Measurements from ENCODE around the gene FBXO15.

Gene FBXO15

DNA sequence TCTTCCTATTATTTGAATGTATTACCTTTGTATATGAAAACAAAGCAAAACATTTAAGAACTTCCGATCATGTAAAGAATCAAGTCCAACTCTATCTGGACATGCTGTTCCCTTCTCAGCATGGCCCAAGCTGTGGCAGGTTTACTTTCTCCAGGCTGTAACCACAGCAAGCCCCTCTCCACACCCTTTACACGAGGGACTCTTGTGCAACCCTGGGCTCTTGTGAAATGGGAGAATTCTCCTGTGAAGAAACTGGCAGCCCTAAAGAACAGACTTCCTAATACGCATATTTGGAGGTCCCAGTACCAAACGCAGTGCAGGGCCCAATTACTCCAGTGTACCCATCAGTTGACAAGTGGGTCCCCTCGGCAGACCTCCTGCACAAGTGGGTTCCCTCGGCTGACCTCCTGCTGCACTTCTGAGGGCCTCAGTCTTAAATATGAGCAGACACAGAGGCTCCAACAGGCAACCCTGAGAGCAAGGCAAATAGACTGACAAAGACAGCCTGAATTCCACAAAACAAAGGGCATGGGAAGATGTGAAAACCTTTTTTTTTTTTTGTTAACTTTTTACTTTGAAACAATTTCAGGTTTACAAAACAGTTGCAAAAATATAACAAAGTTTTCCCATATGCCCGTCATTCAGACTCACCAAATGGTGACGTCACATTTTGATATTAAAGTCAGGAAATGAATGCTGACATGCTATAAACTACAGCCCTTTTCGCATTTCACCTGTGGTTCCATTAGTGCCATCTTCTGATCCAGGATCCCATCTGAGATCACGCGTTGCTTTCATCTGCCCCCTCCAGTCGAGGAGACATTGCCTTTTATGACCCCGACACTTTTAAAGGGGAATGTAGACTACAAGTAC, 78.2 kb downstream of the FBXO15 start:
- Histone ChIP-seq H3K4me3 (ENCODE audit: low read depth, low read length) (no peak overlapping the region), H3K4me1 (ENCODE audit: control insufficient read depth, insufficient read depth, low read length) (no peaks in the 10 kb centered on the region), H3K36me3 (ENCODE audit: control insufficient read depth, insufficient read depth, low read length) (no peaks in the 10 kb centered on the region), H3K9me3 (ENCODE audit: control insufficient read depth, insufficient read depth, low read length) (no peaks in the 10 kb centered on the region), H3K9ac (ENCODE audit: low read depth, low read length) (no peak overlapping the region), H3K27me3 (ENCODE audit: control insufficient read depth, insufficient read depth, low read length) (no peaks in the 10 kb centered on the region)

DNA sequence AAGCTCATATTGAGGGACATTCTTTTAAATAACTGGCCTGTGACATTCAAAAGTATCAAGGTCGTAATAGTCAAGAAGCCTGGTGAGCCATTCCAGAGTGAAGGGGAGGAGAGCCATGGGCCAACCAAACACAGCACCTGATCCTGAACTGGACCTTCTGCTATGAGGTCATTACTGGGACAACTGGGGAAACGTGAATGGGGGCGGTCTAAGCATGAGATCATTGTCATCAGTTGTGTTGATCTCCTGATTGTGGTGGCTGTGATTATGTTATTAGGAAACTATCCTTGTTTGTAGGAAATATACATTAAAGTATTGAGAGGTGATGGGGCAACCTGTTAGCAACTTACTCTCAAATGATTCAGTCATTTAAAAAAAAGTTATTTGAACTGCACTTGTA, 79.3 kb downstream of the FBXO15 start:
- Histone ChIP-seq H3K36me3 (ENCODE audit: control insufficient read depth, insufficient read depth, low read length) (no peaks in the 10 kb centered on the region), H3K4me3 (ENCODE audit: low read depth, low read length) (no peak overlapping the region), H3K9me3 (ENCODE audit: control insufficient read depth, insufficient read depth, low read length) (no peaks in the 10 kb centered on the region), H3K27me3 (ENCODE audit: control insufficient read depth, insufficient read depth, low read length) (no peaks in the 10 kb centered on the region), H3K4me1 (ENCODE audit: control insufficient read depth, insufficient read depth, low read length) (no peaks in the 10 kb centered on the region), H3K9ac (ENCODE audit: low read depth, low read length) (no peak overlapping the region)

DNA sequence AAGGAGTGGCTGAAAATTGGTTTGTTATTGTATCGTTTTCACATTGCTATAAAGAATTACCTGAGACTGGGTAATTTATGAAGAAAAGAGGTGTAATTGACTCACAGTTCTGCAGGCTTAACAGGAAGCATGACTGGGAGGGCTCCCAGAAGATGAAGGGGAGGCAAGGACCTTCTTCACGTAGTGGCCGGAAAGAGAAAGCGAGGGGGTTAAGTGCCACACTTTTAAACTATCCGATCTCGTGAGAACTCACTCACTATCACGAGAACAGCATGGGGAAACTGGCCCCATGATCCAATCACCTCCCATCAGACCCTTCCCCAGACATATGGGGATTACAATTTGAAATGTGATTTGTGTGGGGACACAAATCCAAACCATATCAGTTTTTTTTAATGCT, 81.6 kb downstream of the FBXO15 start:
- H3K27me3 ChIP-seq (ENCODE audit: control insufficient read depth, insufficient read depth, low read length), result no peaks in the 10 kb centered on the region
- no peaks in the 10 kb centered on the region for H3K36me3 ChIP-seq (ENCODE audit: control insufficient read depth, insufficient read depth, low read length)
- H3K9ac ChIP-seq (ENCODE audit: low read depth, low read length), result no peak overlapping the region
- no peaks in the 10 kb centered on the region for H3K4me1 ChIP-seq (ENCODE audit: control insufficient read depth, insufficient read depth, low read length)
- no peak overlapping the region for H3K4me3 ChIP-seq (ENCODE audit: low read depth, low read length)
- no peaks in the 10 kb centered on the region for H3K9me3 ChIP-seq (ENCODE audit: control insufficient read depth, insufficient read depth, low read length)

DNA sequence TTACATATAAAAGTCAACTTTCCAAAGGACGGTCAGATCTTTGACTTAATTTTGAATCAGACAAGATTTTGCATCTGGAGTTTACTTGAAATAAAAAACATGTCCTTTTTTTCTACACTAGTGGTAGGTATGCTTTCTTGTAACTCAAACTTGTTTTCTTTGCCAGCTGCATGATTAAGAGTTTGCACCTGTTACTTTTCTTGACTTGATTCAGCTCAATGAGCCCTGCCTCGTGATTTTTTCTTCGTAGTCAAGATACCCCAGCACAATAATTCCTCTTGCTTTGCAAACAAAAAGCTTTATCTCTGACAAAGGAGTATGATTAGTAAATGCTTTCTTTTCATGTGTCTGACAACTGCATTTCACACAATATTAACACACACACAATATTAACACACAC, 82.3 kb downstream of the FBXO15 start:
- Histone ChIP-seq H3K4me1 (ENCODE audit: control insufficient read depth, insufficient read depth, low read length) (peaks cover 2% of the 10 kb centered on the region), H3K4me3 (ENCODE audit: low read depth, low read length) (no peak overlapping the region), H3K9ac (ENCODE audit: low read depth, low read length) (no peak overlapping the region), H3K36me3 (ENCODE audit: control insufficient read depth, insufficient read depth, low read length) (no peaks in the 10 kb centered on the region), H3K9me3 (ENCODE audit: control insufficient read depth, insufficient read depth, low read length) (no peaks in the 10 kb centered on the region), H3K27me3 (ENCODE audit: control insufficient read depth, insufficient read depth, low read length) (no peaks in the 10 kb centered on the region)

DNA sequence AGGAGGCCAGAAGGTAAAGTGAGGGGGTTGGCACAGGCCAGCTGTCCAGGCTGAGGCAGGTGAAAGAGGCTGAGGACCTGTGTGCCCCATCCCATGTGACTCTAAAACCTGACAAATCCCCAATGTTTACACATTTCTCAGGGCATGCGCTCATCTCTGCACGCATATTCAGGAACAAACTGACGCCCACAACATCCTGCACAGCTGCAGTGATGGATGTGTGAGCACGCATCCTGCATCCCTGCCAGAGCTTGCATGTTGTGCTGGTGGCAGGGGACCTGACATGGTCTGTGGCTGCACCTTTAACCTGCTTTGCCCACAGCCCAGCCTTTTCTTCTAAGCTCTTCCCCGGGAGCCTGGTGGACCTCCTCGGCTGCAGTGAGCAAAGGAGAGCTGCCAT, 83.1 kb downstream of the FBXO15 start:
- no peak overlapping the region for H3K9ac ChIP-seq (ENCODE audit: low read depth, low read length)
- H3K27me3 ChIP-seq (ENCODE audit: control insufficient read depth, insufficient read depth, low read length), result no peaks in the 10 kb centered on the region
- no peak overlapping the region for H3K4me3 ChIP-seq (ENCODE audit: low read depth, low read length)
- H3K4me1 ChIP-seq (ENCODE audit: control insufficient read depth, insufficient read depth, low read length), result peaks cover 2% of the 10 kb centered on the region
- H3K9me3 ChIP-seq (ENCODE audit: control insufficient read depth, insufficient read depth, low read length), result no peaks in the 10 kb centered on the region
- H3K36me3 ChIP-seq (ENCODE audit: control insufficient read depth, insufficient read depth, low read length), result no peaks in the 10 kb centered on the region

- no peak overlapping the region for H3K4me3 ChIP-seq (ENCODE audit: low read depth, low read length)
- H3K9me3 ChIP-seq (ENCODE audit: control insufficient read depth, insufficient read depth, low read length), result no peaks in the 10 kb centered on the region
- no peak overlapping the region for H3K9ac ChIP-seq (ENCODE audit: low read depth, low read length)
- H3K36me3 ChIP-seq (ENCODE audit: control insufficient read depth, insufficient read depth, low read length), result no peaks in the 10 kb centered on the region
- H3K4me1 ChIP-seq (ENCODE audit: control insufficient read depth, insufficient read depth, low read length), result peaks cover 2% of the 10 kb centered on the region
- H3K27me3 ChIP-seq (ENCODE audit: control insufficient read depth, insufficient read depth, low read length), result no peaks in the 10 kb centered on the region
These were observed 84.1 kb downstream of the FBXO15 start for GRCh38 chr18:74063557-74063956.

DNA sequence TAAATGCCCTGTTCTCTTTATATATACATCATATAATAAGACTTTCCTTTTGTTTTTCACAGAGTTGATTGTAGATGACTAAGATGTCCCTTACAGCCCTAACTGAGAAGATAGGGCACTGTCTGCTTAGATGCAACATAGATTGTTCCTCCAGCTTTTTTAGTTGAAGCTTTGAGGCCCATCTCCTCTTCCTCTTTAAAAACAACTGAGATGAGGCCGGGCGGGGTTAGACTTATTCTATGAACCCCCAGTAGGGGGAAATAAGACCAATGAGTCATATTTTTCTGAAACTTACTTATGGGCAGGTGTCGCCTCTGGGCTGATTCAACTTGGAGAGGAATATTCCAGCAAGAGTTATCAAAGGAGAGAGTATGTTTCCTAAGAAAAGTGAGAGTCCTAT, 84.6 kb downstream of the FBXO15 start:
- no peak overlapping the region for H3K4me3 ChIP-seq (ENCODE audit: low read depth, low read length)
- H3K9ac ChIP-seq (ENCODE audit: low read depth, low read length), result no peak overlapping the region
- no peaks in the 10 kb centered on the region for H3K27me3 ChIP-seq (ENCODE audit: control insufficient read depth, insufficient read depth, low read length)

DNA sequence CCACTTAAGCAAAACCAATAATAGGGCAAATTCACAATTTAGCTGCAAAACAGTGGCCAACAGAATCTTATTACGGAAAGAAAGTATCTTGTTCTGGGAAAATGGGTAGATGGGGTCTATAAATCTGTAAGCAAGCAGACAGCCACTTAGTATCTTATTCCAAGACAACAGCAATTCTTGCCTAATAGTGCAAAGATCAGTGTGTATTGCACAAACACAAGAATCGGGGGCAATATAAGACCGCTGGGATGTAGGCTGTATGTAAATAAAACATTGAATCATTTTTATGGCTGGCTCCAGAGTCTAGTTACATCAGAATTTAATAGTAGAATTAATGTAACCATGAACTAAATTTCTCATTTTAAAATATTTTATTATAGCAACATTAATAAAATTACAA, 85.6 kb downstream of the FBXO15 start:
- Histone ChIP-seq H3K4me1 (ENCODE audit: control insufficient read depth, insufficient read depth, low read length) (peaks cover 2% of the 10 kb centered on the region), H3K27me3 (ENCODE audit: control insufficient read depth, insufficient read depth, low read length) (no peaks in the 10 kb centered on the region), H3K36me3 (ENCODE audit: control insufficient read depth, insufficient read depth, low read length) (no peaks in the 10 kb centered on the region), H3K4me3 (ENCODE audit: low read depth, low read length) (no peak overlapping the region), H3K9me3 (ENCODE audit: control insufficient read depth, insufficient read depth, low read length) (no peaks in the 10 kb centered on the region), H3K9ac (ENCODE audit: low read depth, low read length) (no peak overlapping the region)

More for the DNA sequence above, 84.6 kb downstream of the FBXO15 start:
- H3K9me3 ChIP-seq (ENCODE audit: control insufficient read depth, insufficient read depth, low read length), result no peaks in the 10 kb centered on the region
- H3K36me3 ChIP-seq (ENCODE audit: control insufficient read depth, insufficient read depth, low read length), result no peaks in the 10 kb centered on the region
- H3K4me1 ChIP-seq (ENCODE audit: control insufficient read depth, insufficient read depth, low read length), result peaks cover 2% of the 10 kb centered on the region

DNA sequence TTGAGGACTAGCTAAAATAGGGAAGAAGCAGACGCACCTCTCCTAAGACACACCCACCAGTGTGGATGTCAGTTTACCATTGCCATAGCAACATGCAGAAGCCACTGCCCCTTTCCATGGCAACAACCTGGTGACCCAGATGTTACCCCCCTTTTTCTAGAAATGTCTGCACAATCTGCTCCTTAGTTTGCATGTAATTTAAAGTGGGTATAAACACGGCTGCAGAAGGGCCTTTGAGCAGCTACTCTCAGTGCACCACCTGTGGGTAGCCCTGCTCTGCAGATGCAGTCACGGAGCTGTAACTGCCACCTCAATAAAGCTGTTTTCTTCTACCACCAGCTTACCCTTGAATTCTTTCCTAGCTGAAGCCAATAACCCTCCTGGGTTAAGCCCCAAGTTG, 87.1 kb downstream of the FBXO15 start:
- Histone ChIP-seq H3K9me3 (ENCODE audit: control insufficient read depth, insufficient read depth, low read length) (no peaks in the 10 kb centered on the region), H3K27me3 (ENCODE audit: control insufficient read depth, insufficient read depth, low read length) (no peaks in the 10 kb centered on the region), H3K36me3 (ENCODE audit: control insufficient read depth, insufficient read depth, low read length) (no peaks in the 10 kb centered on the region), H3K4me3 (ENCODE audit: low read depth, low read length) (no peak overlapping the region), H3K4me1 (ENCODE audit: control insufficient read depth, insufficient read depth, low read length) (peaks cover 2% of the 10 kb centered on the region), H3K9ac (ENCODE audit: low read depth, low read length) (no peak overlapping the region)

GRCh38 chr18:74050807-74051206, 96.8 kb downstream of the FBXO15 start:
- H3K36me3 ChIP-seq (ENCODE audit: control insufficient read depth, insufficient read depth, low read length), result no peaks in the 10 kb centered on the region
- H3K4me1 ChIP-seq (ENCODE audit: control insufficient read depth, insufficient read depth, low read length), result no peaks in the 10 kb centered on the region
- no peak overlapping the region for H3K4me3 ChIP-seq (ENCODE audit: low read depth, low read length)
- H3K9ac ChIP-seq (ENCODE audit: low read depth, low read length), result no peak overlapping the region
- H3K27me3 ChIP-seq (ENCODE audit: control insufficient read depth, insufficient read depth, low read length), result no peaks in the 10 kb centered on the region
- no peaks in the 10 kb centered on the region for H3K9me3 ChIP-seq (ENCODE audit: control insufficient read depth, insufficient read depth, low read length)

DNA sequence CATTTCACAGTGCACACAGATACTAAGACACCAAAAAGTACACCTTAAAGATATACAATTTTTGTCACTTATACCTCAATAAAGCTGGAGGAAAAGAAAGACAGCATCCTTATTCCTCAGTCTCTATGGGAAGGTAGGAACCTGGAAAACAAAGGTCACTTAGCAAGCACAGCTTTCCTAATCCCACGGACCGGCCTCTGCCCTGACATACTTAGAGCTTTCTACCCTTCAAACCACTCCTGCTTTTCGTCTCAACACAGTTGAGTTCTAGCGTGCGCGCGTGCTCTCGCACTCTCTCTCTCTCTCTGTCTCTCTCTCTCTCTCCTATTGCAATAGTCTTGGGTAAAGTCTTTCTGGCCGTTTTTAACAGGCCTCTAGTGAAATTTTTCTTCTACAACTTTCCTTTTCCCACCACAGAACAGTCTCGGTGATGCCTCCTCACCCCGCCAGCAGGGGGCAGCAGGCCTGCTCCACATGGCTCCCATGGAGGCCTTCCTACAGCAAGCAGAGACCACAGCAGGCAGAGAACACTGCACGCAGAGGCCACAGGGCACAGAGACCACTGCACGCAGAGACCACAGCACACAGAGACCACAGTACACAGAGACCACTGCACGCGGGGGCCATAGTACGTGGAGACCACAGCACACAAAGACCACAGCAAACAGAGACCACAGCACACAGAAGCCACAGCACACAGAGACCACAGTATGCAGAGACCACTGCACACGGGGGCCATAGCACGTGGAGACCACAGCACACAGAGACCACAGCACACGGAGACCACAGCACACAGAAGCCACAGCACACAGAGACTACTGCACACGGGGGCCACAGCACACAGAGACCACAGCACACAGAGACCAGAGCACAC, 106.9 kb downstream of the FBXO15 start:
- Histone ChIP-seq H3K27me3 (ENCODE audit: control insufficient read depth, insufficient read depth, low read length) (no peaks in the 10 kb centered on the region), H3K4me1 (ENCODE audit: control insufficient read depth, insufficient read depth, low read length) (peaks cover 11% of the 10 kb centered on the region), H3K36me3 (ENCODE audit: control insufficient read depth, insufficient read depth, low read length) (no peaks in the 10 kb centered on the region), H3K9ac (ENCODE audit: low read depth, low read length) (no peak overlapping the region), H3K4me3 (ENCODE audit: low read depth, low read length) (no peak overlapping the region), H3K9me3 (ENCODE audit: control insufficient read depth, insufficient read depth, low read length) (no peaks in the 10 kb centered on the region)

DNA sequence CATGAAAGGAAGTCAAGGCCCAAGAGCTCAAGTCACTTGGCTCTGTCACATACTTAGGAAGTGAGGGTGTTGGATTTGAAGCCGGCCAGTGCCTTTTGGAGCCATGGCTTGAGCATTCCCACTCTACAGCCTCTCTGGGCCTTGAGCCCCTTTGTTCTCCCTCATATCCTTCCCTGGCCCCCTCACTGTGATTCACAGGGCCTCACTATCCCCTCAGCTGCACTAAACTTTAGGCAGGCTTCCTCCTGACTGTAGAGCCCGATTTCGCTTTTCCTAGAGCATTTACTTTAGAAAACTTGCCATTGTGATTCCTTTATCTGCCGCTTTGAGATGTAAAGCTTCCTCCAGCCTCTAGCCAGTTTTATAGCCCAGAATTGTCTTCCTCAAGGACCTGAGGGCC, 107.6 kb downstream of the FBXO15 start:
- peaks cover 11% of the 10 kb centered on the region for H3K4me1 ChIP-seq (ENCODE audit: control insufficient read depth, insufficient read depth, low read length)
- H3K36me3 ChIP-seq (ENCODE audit: control insufficient read depth, insufficient read depth, low read length), result no peaks in the 10 kb centered on the region
- no peak overlapping the region for H3K9ac ChIP-seq (ENCODE audit: low read depth, low read length)
- no peaks in the 10 kb centered on the region for H3K27me3 ChIP-seq (ENCODE audit: control insufficient read depth, insufficient read depth, low read length)
- H3K9me3 ChIP-seq (ENCODE audit: control insufficient read depth, insufficient read depth, low read length), result no peaks in the 10 kb centered on the region
- H3K4me3 ChIP-seq (ENCODE audit: low read depth, low read length), result no peak overlapping the region

Measured in iPS-15b (cell line).